Measurements from ENCODE around the gene CCT6A. TPM values are rescaled to one million over a fixed set of nuclear protein-coding genes. Genes with fewer than 3 reads are reported as not detected.

CCT6A gene
- total and polyA plus RNA-seq, 8 donors: 33.6 to 89.0 (median 53.2) TPM

DNA sequence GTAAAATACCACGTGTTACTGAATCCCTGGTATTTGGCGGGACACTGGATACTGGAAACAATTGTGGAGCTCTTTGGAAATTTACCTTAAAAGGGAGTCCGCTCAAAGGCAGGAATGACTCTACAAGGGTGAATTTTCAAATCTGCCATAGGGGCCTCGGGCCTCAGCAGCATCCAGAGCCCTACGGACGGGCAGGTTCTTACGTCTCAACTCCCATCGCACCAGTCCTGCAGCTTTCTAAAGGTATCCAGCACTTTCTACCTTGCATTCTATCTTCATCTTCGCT lies 569 bp upstream of the CCT6A start:
- Histone ChIP-seq H3K27ac (peak overlapping the region; percentile 62 to 91 (median 82)), H3K4me1 (peaks cover 20 to 43% (median 23%) of the 10 kb centered on the region in 3 donors), H3K36me3 (peaks cover 3 to 9% (median 3%) of the 10 kb centered on the region in 3 donors), H3K27me3 (no peaks in the 10 kb centered on the region), H3K9me3 (no peaks in the 10 kb centered on the region), H3K4me3 (peak overlapping the region; percentile 58 to 97 (median 80))
- TF ChIP-seq, protein P1, sequence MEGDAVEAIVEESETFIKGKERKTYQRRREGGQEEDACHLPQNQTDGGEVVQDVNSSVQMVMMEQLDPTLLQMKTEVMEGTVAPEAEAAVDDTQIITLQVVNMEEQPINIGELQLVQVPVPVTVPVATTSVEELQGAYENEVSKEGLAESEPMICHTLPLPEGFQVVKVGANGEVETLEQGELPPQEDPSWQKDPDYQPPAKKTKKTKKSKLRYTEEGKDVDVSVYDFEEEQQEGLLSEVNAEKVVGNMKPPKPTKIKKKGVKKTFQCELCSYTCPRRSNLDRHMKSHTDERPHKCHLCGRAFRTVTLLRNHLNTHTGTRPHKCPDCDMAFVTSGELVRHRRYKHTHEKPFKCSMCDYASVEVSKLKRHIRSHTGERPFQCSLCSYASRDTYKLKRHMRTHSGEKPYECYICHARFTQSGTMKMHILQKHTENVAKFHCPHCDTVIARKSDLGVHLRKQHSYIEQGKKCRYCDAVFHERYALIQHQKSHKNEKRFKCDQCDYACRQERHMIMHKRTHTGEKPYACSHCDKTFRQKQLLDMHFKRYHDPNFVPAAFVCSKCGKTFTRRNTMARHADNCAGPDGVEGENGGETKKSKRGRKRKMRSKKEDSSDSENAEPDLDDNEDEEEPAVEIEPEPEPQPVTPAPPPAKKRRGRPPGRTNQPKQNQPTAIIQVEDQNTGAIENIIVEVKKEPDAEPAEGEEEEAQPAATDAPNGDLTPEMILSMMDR (IDR thresholded peaks at IDR 0.05): no peak
- FAIRE-seq (no peak), DNase-seq (no peak), ATAC-seq (no peak)
- WGBS, 2 donors: 0% methylated on average over 9 of the region's 9 CpGs
- intact Hi-C loops (cut with DNase I): no loop called here

- no peak overlapping the region for H3K27ac ChIP-seq
- peaks cover 3 to 33% (median 22%) of the 10 kb centered on the region in 3 donors for H3K36me3 ChIP-seq
- TF ChIP-seq, protein P1 (IDR thresholded peaks at IDR 0.05): no peak
- no peak overlapping the region for H3K4me3 ChIP-seq
- peaks cover 7 to 27% (median 9%) of the 10 kb centered on the region in 3 donors for H3K4me1 ChIP-seq
- FAIRE-seq: no peak
- no peaks in the 10 kb centered on the region for H3K27me3 ChIP-seq
- no peaks in the 10 kb centered on the region for H3K9me3 ChIP-seq
- WGBS, 2 donors: 77 to 80% methylated on average over 9 of the region's 9 CpGs
- DNase-seq: peak in 1 of 6 donors; percentile 3
- intact Hi-C loops (cut with DNase I): no loop called here
- no peak for ATAC-seq
Measured at GRCh38 chr7:56053379-56053778, 1.8 kb downstream of the CCT6A start.

GRCh38 chr7:56053993-56054392 lies 2.4 kb downstream of the CCT6A start:
- Histone ChIP-seq H3K36me3 (peaks cover 3 to 39% (median 25%) of the 10 kb centered on the region in 3 donors), H3K4me1 (peaks cover 7 to 25% (median 9%) of the 10 kb centered on the region in 3 donors), H3K4me3 (no peak overlapping the region), H3K9me3 (no peaks in the 10 kb centered on the region), H3K27me3 (no peaks in the 10 kb centered on the region), H3K27ac (no peak overlapping the region)
- DNase-seq: no peak
- TF ChIP-seq, protein P1 (IDR thresholded peaks at IDR 0.05): no peak
- FAIRE-seq: no peak
- 51 to 62% methylated on average over 2 of the region's 2 CpGs for WGBS, 2 donors
- no peak for ATAC-seq
- intact Hi-C loops (cut with DNase I): no loop called here

GRCh38 chr7:56062382-56062781 lies 10.8 kb downstream of the CCT6A start:
- H3K9me3 ChIP-seq: no peaks in the 10 kb centered on the region
- no peak overlapping the region for H3K4me3 ChIP-seq
- H3K27me3 ChIP-seq: no peaks in the 10 kb centered on the region
- FAIRE-seq: no peak
- TF ChIP-seq, protein P1 (IDR thresholded peaks at IDR 0.05): no peak
- 54 to 56% methylated on average over 2 of the region's 2 CpGs for WGBS, 2 donors
- peaks cover 8 to 35% (median 15%) of the 10 kb centered on the region in 3 donors for H3K4me1 ChIP-seq
- peak overlapping the region in 2 of 4 donors; percentile 36 to 66 for H3K27ac ChIP-seq
- peaks cover 4 to 26% (median 24%) of the 10 kb centered on the region in 3 donors for H3K36me3 ChIP-seq
- no peak for DNase-seq
- intact Hi-C loops (cut with DNase I): no loop called here
- peak in 2 of 4 donors; percentile 18 to 22 for ATAC-seq

- peak overlapping the region; percentile 67 to 92 (median 85) for H3K27ac ChIP-seq
- peaks cover 4 to 18% (median 16%) of the 10 kb centered on the region in 3 donors for H3K36me3 ChIP-seq
- peak overlapping the region in 3 of 4 donors; percentile 49 to 76 (median 55) for H3K4me3 ChIP-seq
- FAIRE-seq (no peak), DNase-seq (no peak), ATAC-seq (no peak)
- no peaks in the 10 kb centered on the region for H3K27me3 ChIP-seq
- TF ChIP-seq, protein P1 (IDR thresholded peaks at IDR 0.05): no peak
- peaks cover 8 to 35% (median 15%) of the 10 kb centered on the region in 3 donors for H3K4me1 ChIP-seq
- WGBS, 2 donors: 52 to 54% methylated on average over 7 of the region's 7 CpGs
- no peaks in the 10 kb centered on the region for H3K9me3 ChIP-seq
- intact Hi-C loops (cut with DNase I): no loop called here
Measured at GRCh38 chr7:56063500-56063881, 11.9 kb downstream of the CCT6A start.
